Adrenal gland (tissue), 12 donors: ENCODE measurements around the gene C7orf57. TPM values are rescaled to one million over a fixed set of nuclear protein-coding genes. Genes with fewer than 3 reads are reported as not detected.

Experiments
- DNase-seq, 7 donors: peaks; one replicate each; pipeline ENCODE4 v3.0.0-alpha.2; 2019 to 2020
- H3K27ac ChIP-seq, 5 donors: fragments of 200-600 bp; sonication (generic) in 4 of 5; 1 replicate in 3 of 5; 2 replicates in 2 of 5; pipeline versions ENCODE4 v1.5.1 to v1.8.0; 2016 to 2020; ENCODE audit warnings: mild to moderate bottlenecking in 1 of 5
- H3K27me3 ChIP-seq: fragments of 200-600 bp; 2 replicates; pipeline ENCODE4 v1.8.0; 2021
- H3K36me3 ChIP-seq, 2 donors: fragments of 200-600 bp; replicated peaks in 1 of 2; 1 replicate in 1 of 2; 2 replicates in 1 of 2; pipeline versions ENCODE4 v1.5.1 to v1.8.0; 2018 to 2022
- H3K4me1 ChIP-seq, 2 donors: fragments of 200-600 bp; replicated peaks in 1 of 2; 1 replicate in 1 of 2; 2 replicates in 1 of 2; pipeline versions ENCODE4 v1.5.1 to v1.8.0; 2018 to 2021
- H3K4me3 ChIP-seq, 4 donors: fragments of 200-600 bp; sonication (generic) in 3 of 4; one replicate each; pipeline ENCODE4 v1.5.1; 2016 to 2018
- H3K9me3 ChIP-seq, 3 donors: fragments of 200-600 bp; sonication (generic) in 1 of 3; replicated peaks in 1 of 3; 1 replicate in 2 of 3; 2 replicates in 1 of 3; pipeline versions ENCODE4 v1.5.1 to v1.8.0; 2016 to 2021
- POLR2A ChIP-seq, 2 donors: fragments of 450-650 bp; IDR thresholded peaks; one replicate each; pipeline ENCODE4 v1.6.1; 2017; ENCODE audit warnings: antibody characterized with exemption in 2 of 2, mild to moderate bottlenecking in 2 of 2, moderate library complexity in 1 of 2
- WGBS, 4 donors: extraction: QIAGEN DNeasy Blood & Tissue Kit in 2 of 4; methylation state at CpG; one replicate each; pipeline versions ENCODE4 v1.1.5 to v1.1.7; 2013 to 2017; 5-methylcytosine and 5-hydroxymethylcytosine counted together
- intact Hi-C, 2 donors: fragments of 100-400 bp; cut with DNase I; formaldehyde crosslinking; loops; one replicate each; pipeline versions ENCODE4 v1.14.1 to v1.15.0; 2022 to 2023
- polyA plus RNA-seq, 3 donors: library from polyadenylated mRNA; stranded (reverse); fragments of 200-250 nt in 2 of 3; fragments of 350-450 nt in 1 of 3; fragmentation: Illumina TruSeq in 1 of 3; extraction: RNeasy Lipid Tissue Mini Kit (QIAGEN cat#74804) in 1 of 3; gene quantifications; one replicate each; pipeline ENCODE4 v1.2.3, GENCODE V29; 2013 to 2014
- total RNA-seq, 9 donors: library from RNA; depleted of rRNA in 4 of 9; stranded (reverse); fragments of >200 nt in 4 of 9; fragments of 120-200 nt in 1 of 9; fragmentation: NEBNext Ultra II Directional in 1 of 9; extraction: Animal tissue kit (Norgen Biotek cat#: 25700) in 1 of 9; gene quantifications; one replicate each; pipeline versions ENCODE4 v1.1.0 to v1.2.4, GENCODE V29; 2013 to 2023
- TF ChIP-seq, protein P1 (sequence below), 6 experiments: fragments of 450-650 bp in 4 of 6; fragments of 200-600 bp in 2 of 6; sonication (generic) in 1 of 6; IDR thresholded peaks; 1 replicate in 5 of 6; 2 replicates in 1 of 6; pipeline versions ENCODE4 v1.5.1 to v1.8.0; 2016 to 2021; ENCODE audit warnings: antibody characterized with exemption in 6 of 6, mild to moderate bottlenecking in 2 of 6, moderate library complexity in 1 of 6
- donor health status: healthy with polysubstance abuse.
- donor health status: Bipolar disorder and iron deficiency.
- donor health status: DM: yes; HTN: yes; CAD: no.
- donor health status: DM: no; HTN: no; CAD: no.
- donor health status: DM: no; HTN: no; CAD: no.
- donor health status: DM: yes; HTN: yes; CAD: no.

Gene C7orf57
- total and polyA plus RNA-seq, 12 donors = 1.7 TPM; not detected in 11

DNA sequence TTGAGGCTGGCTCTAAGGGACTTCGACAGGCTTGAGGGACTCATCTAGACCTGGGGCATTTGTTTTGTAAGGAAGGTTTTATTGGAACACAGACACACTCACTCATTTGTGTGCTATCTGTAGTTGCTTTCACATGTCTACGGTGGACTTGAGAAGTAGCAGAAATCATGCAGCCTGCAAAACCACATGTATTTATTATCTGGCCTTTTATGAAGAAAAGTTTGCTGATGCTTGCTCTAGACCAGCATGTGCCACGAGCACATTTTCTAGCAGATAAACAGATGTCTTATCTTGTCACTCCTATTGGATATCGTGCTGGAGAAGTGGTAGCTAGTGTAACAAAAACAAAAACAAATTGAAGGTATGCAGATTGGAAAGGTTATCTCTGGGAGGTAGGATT, 63.5 kb downstream of the C7orf57 start:
- peaks cover 0 to 52% of the 10 kb centered on the region in 2 donors for H3K36me3 ChIP-seq
- TF ChIP-seq, protein P1, sequence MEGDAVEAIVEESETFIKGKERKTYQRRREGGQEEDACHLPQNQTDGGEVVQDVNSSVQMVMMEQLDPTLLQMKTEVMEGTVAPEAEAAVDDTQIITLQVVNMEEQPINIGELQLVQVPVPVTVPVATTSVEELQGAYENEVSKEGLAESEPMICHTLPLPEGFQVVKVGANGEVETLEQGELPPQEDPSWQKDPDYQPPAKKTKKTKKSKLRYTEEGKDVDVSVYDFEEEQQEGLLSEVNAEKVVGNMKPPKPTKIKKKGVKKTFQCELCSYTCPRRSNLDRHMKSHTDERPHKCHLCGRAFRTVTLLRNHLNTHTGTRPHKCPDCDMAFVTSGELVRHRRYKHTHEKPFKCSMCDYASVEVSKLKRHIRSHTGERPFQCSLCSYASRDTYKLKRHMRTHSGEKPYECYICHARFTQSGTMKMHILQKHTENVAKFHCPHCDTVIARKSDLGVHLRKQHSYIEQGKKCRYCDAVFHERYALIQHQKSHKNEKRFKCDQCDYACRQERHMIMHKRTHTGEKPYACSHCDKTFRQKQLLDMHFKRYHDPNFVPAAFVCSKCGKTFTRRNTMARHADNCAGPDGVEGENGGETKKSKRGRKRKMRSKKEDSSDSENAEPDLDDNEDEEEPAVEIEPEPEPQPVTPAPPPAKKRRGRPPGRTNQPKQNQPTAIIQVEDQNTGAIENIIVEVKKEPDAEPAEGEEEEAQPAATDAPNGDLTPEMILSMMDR (IDR thresholded peaks at IDR 0.05) = no peak
- no peak for TF ChIP-seq POLR2A (IDR thresholded peaks at IDR 0.05)
- H3K4me3 ChIP-seq = no peak overlapping the region
- H3K27ac ChIP-seq = no peak overlapping the region
- peaks cover 8 to 33% of the 10 kb centered on the region in 2 donors for H3K4me1 ChIP-seq
- intact Hi-C loops = loop anchor here in 1 of 2 donors (10.0 kb wide), 1 partner anchor 64 kb away; the partner anchor contains the start of gene C7orf57
- no peaks in the 10 kb centered on the region for H3K9me3 ChIP-seq
- H3K27me3 ChIP-seq = no peaks in the 10 kb centered on the region
- WGBS, 4 donors = 74 to 79% (median 77%) methylated on average over 4 of the region's 4 CpGs
- no peak for DNase-seq

DNA sequence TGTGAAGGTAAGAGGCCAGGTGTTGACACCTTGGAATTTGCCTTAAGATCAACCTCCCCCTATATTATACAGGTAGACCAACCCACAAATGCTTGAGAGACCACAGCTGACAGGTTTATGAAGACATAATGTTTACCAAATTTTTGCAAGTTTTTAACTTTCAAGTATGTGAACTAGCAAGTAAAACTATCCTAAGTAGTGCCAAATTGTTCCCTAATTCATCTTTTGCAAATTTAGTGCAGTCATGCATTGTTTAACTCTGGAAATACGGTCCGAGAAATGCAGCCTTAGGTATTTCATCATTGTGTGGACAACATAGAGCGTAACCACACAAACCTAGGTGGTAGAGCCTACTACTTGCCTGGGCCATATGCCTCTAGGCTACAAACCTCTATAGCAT, 64.4 kb downstream of the C7orf57 start:
- Histone ChIP-seq H3K4me1 (peaks cover 8 to 33% of the 10 kb centered on the region in 2 donors), H3K4me3 (no peak overlapping the region), H3K27me3 (no peaks in the 10 kb centered on the region), H3K36me3 (peaks cover 0 to 53% of the 10 kb centered on the region in 2 donors), H3K9me3 (no peaks in the 10 kb centered on the region), H3K27ac (no peak overlapping the region)
- DNase-seq = peak in 1 of 7 donors; percentile 11
- WGBS, 4 donors = 84 to 92% (median 89%) methylated on average over 3 of the region's 3 CpGs
- no peak for TF ChIP-seq POLR2A (IDR thresholded peaks at IDR 0.05)
- TF ChIP-seq, protein P1 (IDR thresholded peaks at IDR 0.05) = no peak
- intact Hi-C loops = loop anchor here in 1 of 2 donors (10.0 kb wide), 2 partner anchors 65 to 155 kb away; partner anchors contain the start of genes C7orf57 and PKD1L1

DNA sequence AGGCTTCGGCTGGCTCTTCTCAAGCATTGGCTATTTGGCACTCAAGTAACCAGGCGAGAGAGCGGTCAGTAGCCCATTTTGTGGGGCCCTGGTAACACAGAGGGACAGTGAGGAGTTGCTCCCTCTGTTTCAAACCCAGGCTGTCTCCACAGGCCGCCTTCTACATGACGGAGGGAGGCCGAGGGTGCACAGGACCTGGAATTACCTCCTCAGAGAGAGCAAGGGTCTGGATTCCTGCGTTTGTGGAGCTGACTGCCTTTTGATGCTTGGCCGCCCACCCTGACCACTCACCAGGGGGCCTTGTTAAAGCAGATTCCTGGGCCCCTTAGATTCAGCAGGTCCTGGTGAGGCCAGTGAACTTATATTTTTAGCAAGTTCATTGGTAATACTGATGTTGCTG, 66.0 kb downstream of the C7orf57 start:
- 95 to 100% (median 98%) methylated on average over 8 of the region's 8 CpGs for WGBS, 4 donors

DNA sequence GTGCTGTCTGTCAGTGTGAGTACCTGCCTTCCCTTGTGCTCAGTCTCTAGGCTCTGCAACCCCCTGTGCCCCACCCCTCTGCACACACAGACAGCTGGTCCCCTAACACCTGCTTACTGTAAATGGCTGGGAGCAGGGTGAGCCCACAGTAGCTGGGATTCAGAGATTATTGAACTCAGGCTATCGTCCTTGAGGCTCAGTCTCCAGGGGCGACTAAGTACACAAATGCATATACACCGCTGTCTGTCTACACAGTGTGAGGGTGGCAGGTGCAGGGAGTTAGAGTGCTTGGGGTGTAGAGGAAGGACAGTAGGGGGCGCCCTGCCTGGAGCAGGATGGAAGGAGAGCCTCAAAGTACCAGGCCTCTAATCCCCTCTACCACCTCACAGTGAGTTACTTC, 66.6 kb downstream of the C7orf57 start:
- WGBS, 4 donors = 81 to 94% (median 87%) methylated on average over 3 to 4 of the region's 4 CpGs
- peaks cover 0 to 50% of the 10 kb centered on the region in 2 donors for H3K36me3 ChIP-seq
- peak in 1 of 7 donors; percentile 47 for DNase-seq
- peaks cover 7 to 22% of the 10 kb centered on the region in 2 donors for H3K4me1 ChIP-seq
- no peak for TF ChIP-seq POLR2A (IDR thresholded peaks at IDR 0.05)
- TF ChIP-seq, protein P1 (IDR thresholded peaks at IDR 0.05) = peak in 1 of 6 experiments; percentile 6
- H3K9me3 ChIP-seq = no peaks in the 10 kb centered on the region
- intact Hi-C loops = loop anchor here in 1 of 2 donors (10.0 kb wide), 1 partner anchor 157 kb away; the partner anchor contains the start of gene PKD1L1
- no peak overlapping the region for H3K4me3 ChIP-seq
- no peaks in the 10 kb centered on the region for H3K27me3 ChIP-seq
- H3K27ac ChIP-seq = no peak overlapping the region

More for the DNA sequence above, 66.0 kb downstream of the C7orf57 start:
- DNase-seq = peak in 1 of 7 donors; percentile 36
- Histone ChIP-seq H3K4me1 (peaks cover 8 to 28% of the 10 kb centered on the region in 2 donors), H3K36me3 (peaks cover 0 to 45% of the 10 kb centered on the region in 2 donors), H3K27ac (no peak overlapping the region), H3K9me3 (no peaks in the 10 kb centered on the region), H3K4me3 (no peak overlapping the region), H3K27me3 (no peaks in the 10 kb centered on the region)
- intact Hi-C loops = loop anchor here in 1 of 2 donors (10.0 kb wide), 1 partner anchor 157 kb away; the partner anchor contains the start of gene PKD1L1
- no peak for TF ChIP-seq POLR2A (IDR thresholded peaks at IDR 0.05)
- TF ChIP-seq, protein P1 (IDR thresholded peaks at IDR 0.05) = no peak
